HepG2 (cell line): ENCODE results near the gene TSSK2. TPM values are rescaled to one million over a fixed set of nuclear protein-coding genes. Genes with fewer than 3 reads are reported as not detected.

Source experiments
- CC2D1A ChIP-seq: sonication (generic); formaldehyde crosslinking; IDR thresholded peaks from 2 replicates; pipeline ENCODE4 v1.8.1; 2023; ENCODE audit warnings: mild to moderate bottlenecking, missing genetic modification reagents
- CEBPZ ChIP-seq: IDR thresholded peaks from 2 replicates; pipeline ENCODE4 v1.6.1; 2012; ENCODE audit warnings: low read length, improper control_type of control experiment
- FOXK1 ChIP-seq: sonication (generic); formaldehyde crosslinking; IDR thresholded peaks from 2 replicates; pipeline ENCODE4 v1.4.0; 2020; ENCODE audit warnings: low read depth, missing genetic modification reagents, borderline replicate concordance
- GMEB2 ChIP-seq: IDR thresholded peaks from 2 replicates; pipeline ENCODE4 v1.6.1; 2016; ENCODE audit warnings: missing biosample characterization, missing genetic modification reagents, low read depth
- MAFK ChIP-seq, 2 experiments: IDR thresholded peaks in 1 of 2; conservative IDR thresholded peaks in 1 of 2; 2 replicates each; pipeline ENCODE4 v1.6.1; 2011; ENCODE audit warnings: improper control_type of control experiment in 2 of 2, low read length in 2 of 2
- MBNL3 ChIP-seq: fragments of 250-450 bp; sonication (Bioruptor Pico); conservative IDR thresholded peaks from 2 replicates; pipeline ENCODE4 v1.8.0; 2022; ENCODE audit warnings: mild to moderate bottlenecking, inconsistent platforms
- NCOR1 ChIP-seq: fragments of 200-600 bp; sonication (generic); IDR thresholded peaks from 2 replicates; pipeline ENCODE4 v1.7.0; 2017; ENCODE audit warnings: antibody characterized with exemption, low read length, borderline replicate concordance
- PATZ1 ChIP-seq: sonication (generic); formaldehyde crosslinking; IDR thresholded peaks from 2 replicates; pipeline ENCODE4 v1.4.0; 2020; ENCODE audit warnings: missing genetic modification reagents
- TEF ChIP-seq: sonication (generic); formaldehyde crosslinking; IDR thresholded peaks from 2 replicates; pipeline ENCODE4 v1.5.0; 2020; ENCODE audit warnings: missing genetic modification reagents
- YY1 ChIP-seq: IDR thresholded peaks from 2 replicates; pipeline ENCODE4 v1.6.1; 2011; ENCODE audit warnings: low read length, low read depth, moderate library complexity, mild to moderate bottlenecking; ENCODE audit not compliant: insufficient read depth, insufficient replicate concordance
- ZNF281 ChIP-seq: sonication (generic); formaldehyde crosslinking; IDR thresholded peaks from 2 replicates; pipeline ENCODE4 v1.4.0; 2020; ENCODE audit warnings: missing genetic modification reagents, borderline replicate concordance
- polyA plus RNA-seq, 8 experiments: library from polyadenylated mRNA; depleted of rRNA in 3 of 8; stranded (reverse) in 7 of 8; unstranded in 1 of 8; fragments of >200 nt; fragmentation: Illumina TruSeq in 4 of 8; extraction: Trizol in 4 of 8; gene quantifications; 2 replicates each; pipeline versions ENCODE4 v1.2.1 to v1.2.3, GENCODE V29; 2011 to 2016; ENCODE audit warnings: low read depth in 4 of 8, missing spikeins in 1 of 8, mixed read lengths in 1 of 8; ENCODE audit not compliant: insufficient read depth in 1 of 8
- total RNA-seq, 5 experiments: library from RNA; depleted of rRNA; stranded (reverse); fragments of >200 nt; fragmentation: Illumina TruSeq; extraction: Trizol; gene quantifications; 2 replicates each; pipeline ENCODE4 v1.2.3, GENCODE V29; 2016; ENCODE audit warnings: low read depth in 1 of 5

The TSSK2 gene
- total and polyA plus RNA-seq, 2 of the 13 experiments (the other 11 are each of a cell fraction or from before 2014, with no cell fraction given), result not detected

- TF ChIP-seq ZNF281 (no peak), TEF (CRISPR knock-in tag) (no peak), PATZ1 (no peak), NCOR1 (no peak), FOXK1 (CRISPR knock-in tag) (no peak), YY1 (no peak), CEBPZ (no peak), GMEB2 (CRISPR knock-in tag) (no peak), MAFK (conservative IDR thresholded peaks at IDR 0.05 in 1 of 2, IDR thresholded peaks at IDR 0.05 in 1 of 2; ENCODE audit: low read length in 2 of 2) (no peak), MBNL3 (CRISPR knock-in tag) (no peak), CC2D1A (CRISPR knock-in tag) (no peak)
Measured at GRCh38 chr22:19132693-19133400, 1.7 kb downstream of the TSSK2 start (continued).
